ENCODE results near the gene C1QTNF1.

GRCh38 chr17:79086609-79087427, 62.8 kb downstream of the C1QTNF1 start:
- TF ChIP-seq, protein P1, sequence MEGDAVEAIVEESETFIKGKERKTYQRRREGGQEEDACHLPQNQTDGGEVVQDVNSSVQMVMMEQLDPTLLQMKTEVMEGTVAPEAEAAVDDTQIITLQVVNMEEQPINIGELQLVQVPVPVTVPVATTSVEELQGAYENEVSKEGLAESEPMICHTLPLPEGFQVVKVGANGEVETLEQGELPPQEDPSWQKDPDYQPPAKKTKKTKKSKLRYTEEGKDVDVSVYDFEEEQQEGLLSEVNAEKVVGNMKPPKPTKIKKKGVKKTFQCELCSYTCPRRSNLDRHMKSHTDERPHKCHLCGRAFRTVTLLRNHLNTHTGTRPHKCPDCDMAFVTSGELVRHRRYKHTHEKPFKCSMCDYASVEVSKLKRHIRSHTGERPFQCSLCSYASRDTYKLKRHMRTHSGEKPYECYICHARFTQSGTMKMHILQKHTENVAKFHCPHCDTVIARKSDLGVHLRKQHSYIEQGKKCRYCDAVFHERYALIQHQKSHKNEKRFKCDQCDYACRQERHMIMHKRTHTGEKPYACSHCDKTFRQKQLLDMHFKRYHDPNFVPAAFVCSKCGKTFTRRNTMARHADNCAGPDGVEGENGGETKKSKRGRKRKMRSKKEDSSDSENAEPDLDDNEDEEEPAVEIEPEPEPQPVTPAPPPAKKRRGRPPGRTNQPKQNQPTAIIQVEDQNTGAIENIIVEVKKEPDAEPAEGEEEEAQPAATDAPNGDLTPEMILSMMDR (IDR thresholded peaks at IDR 0.05; ENCODE audit: poor library complexity) = no peak
- no peak for TF ChIP-seq EZH2 (IDR thresholded peaks at IDR 0.05; ENCODE audit: borderline replicate concordance)

All from hepatocyte (in vitro differentiated cells).